Measurements from ENCODE around the gene PTGFRN. TPM values are rescaled to one million over a fixed set of nuclear protein-coding genes. Genes with fewer than 3 reads are reported as not detected.

Gene PTGFRN
- total RNA-seq, 1 experiment from 2014 or later: 60.6 TPM

DNA sequence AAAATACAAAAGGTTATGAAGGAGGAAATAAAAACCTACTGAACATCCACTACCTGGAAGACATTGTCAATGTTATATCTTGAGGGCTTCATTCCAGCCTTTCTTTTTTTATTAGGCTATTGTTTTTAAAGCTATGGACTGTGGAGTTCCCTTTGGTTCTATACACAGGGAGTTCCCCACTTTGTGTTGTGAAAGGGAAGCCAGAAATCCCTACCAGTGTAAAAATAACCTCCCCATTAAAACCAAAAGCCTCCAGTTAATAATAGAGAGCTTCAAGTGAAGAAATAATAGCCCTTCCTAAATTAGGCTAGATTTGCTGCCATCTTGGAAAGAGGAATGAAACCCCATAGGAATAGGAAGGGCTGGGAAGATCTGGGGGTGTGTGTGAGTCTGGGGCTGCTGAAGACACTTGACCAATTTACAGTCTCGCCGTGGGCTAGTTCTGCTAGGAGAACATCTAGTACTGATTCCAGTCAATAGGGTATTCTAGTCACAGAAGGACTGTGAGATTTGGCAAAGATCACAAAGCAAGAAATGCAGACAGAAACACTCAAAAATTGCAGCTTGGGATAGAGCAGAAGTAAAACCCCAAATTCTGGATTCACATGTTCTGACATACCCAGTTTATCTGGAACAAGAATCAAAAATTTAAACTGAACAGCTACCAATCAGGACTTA, 32.4 kb upstream of the PTGFRN start:
- Histone ChIP-seq H3K36me3 (ENCODE audit: control insufficient read depth in 1 of 2, insufficient read depth in 2 of 2, low read length in 2 of 2) (no peaks in the 10 kb centered on the region), H3K9ac (ENCODE audit: low read length) (no peak overlapping the region), H3K4me3 (replicated peaks in 1 of 2; ENCODE audit: low read depth in 1 of 2, low read length in 2 of 2) (no peak overlapping the region), H3K27ac (ENCODE audit: low read depth, low read length) (no peak overlapping the region), H3K9me3 (ENCODE audit: control insufficient read depth in 1 of 2, insufficient read depth in 1 of 2, low read depth in 1 of 2, low read length in 2 of 2) (no peaks in the 10 kb centered on the region), H3K27me3 (ENCODE audit: insufficient read depth, low read length) (no peaks in the 10 kb centered on the region), H3K79me2 (ENCODE audit: insufficient read depth, low read length) (no peaks in the 10 kb centered on the region), H3K4me1 (ENCODE audit: control insufficient read depth in 1 of 2, insufficient read depth in 2 of 2, low read length in 2 of 2) (peaks cover 19 to 23% of the 10 kb centered on the region in 2 experiments), H2AFZ (ENCODE audit: low read depth, low read length, poor library complexity, severe bottlenecking) (no peak overlapping the region), H3K9me2 (ENCODE audit: insufficient read depth) (no peaks in the 10 kb centered on the region), H4K20me1 (ENCODE audit: insufficient read depth) (no peaks in the 10 kb centered on the region), H3K4me2 (ENCODE audit: low read length) (no peak overlapping the region)
- intact Hi-C loops (cut with micrococcal nuclease): no loop called here
- no TSS peak for BruUV-seq (replicated peaks)
- DNase-seq (ENCODE audit: low read depth, low spot score) (no peak), ATAC-seq (no peak)
- TF ChIP-seq SIN3A (IDR thresholded peaks at IDR 0.05; ENCODE audit: low read depth) (no peak), ZFX (IDR thresholded peaks at IDR 0.05) (no peak), SP1 (IDR thresholded peaks at IDR 0.05; ENCODE audit: low read depth) (no peak), EZH2phosphoT487 (IDR thresholded peaks at IDR 0.05; ENCODE audit: borderline replicate concordance) (no peak), REST (IDR thresholded peaks at IDR 0.05; ENCODE audit: low read depth) (no peak), EZH2 (IDR thresholded peaks at IDR 0.05) (no peak), TCF7L2 (IDR thresholded peaks at IDR 0.05; ENCODE audit: borderline replicate concordance, extremely low read depth, insufficient read depth, insufficient read length) (no peak), RAD21 (IDR thresholded peaks at IDR 0.05; ENCODE audit: low read depth) (no peak), POLR2A (IDR thresholded peaks at IDR 0.05; ENCODE audit: borderline replicate concordance, extremely low read depth, insufficient read depth, insufficient read length) (no peak), ZNF274 (IDR thresholded peaks at IDR 0.05; ENCODE audit: low read depth, low read length) (no peak), FOSL1 (IDR thresholded peaks at IDR 0.05; ENCODE audit: low read depth) (no peak), ELF1 (IDR thresholded peaks at IDR 0.05; ENCODE audit: borderline replicate concordance, low read depth) (no peak), EGR1 (IDR thresholded peaks at IDR 0.05; ENCODE audit: low read depth) (no peak), CBX3 (IDR thresholded peaks at IDR 0.05; ENCODE audit: low read depth) (no peak), YY1 (IDR thresholded peaks at IDR 0.05; ENCODE audit: extremely low read depth, insufficient replicate concordance, low read depth, low read length) (no peak)
- TF ChIP-seq, protein P1, sequence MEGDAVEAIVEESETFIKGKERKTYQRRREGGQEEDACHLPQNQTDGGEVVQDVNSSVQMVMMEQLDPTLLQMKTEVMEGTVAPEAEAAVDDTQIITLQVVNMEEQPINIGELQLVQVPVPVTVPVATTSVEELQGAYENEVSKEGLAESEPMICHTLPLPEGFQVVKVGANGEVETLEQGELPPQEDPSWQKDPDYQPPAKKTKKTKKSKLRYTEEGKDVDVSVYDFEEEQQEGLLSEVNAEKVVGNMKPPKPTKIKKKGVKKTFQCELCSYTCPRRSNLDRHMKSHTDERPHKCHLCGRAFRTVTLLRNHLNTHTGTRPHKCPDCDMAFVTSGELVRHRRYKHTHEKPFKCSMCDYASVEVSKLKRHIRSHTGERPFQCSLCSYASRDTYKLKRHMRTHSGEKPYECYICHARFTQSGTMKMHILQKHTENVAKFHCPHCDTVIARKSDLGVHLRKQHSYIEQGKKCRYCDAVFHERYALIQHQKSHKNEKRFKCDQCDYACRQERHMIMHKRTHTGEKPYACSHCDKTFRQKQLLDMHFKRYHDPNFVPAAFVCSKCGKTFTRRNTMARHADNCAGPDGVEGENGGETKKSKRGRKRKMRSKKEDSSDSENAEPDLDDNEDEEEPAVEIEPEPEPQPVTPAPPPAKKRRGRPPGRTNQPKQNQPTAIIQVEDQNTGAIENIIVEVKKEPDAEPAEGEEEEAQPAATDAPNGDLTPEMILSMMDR (IDR thresholded peaks at IDR 0.05 in 2 of 3, conservative IDR thresholded peaks at IDR 0.05 in 1 of 3; ENCODE audit: borderline replicate concordance in 1 of 3, insufficient read depth in 1 of 3, low read depth in 2 of 3, low read length in 2 of 3): no peak
- TF ChIP-seq, protein P2, sequence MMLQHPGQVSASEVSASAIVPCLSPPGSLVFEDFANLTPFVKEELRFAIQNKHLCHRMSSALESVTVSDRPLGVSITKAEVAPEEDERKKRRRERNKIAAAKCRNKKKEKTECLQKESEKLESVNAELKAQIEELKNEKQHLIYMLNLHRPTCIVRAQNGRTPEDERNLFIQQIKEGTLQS (IDR thresholded peaks at IDR 0.05): no peak
- POLR2A ChIA-PET: interaction anchor here (0.7 to 1.0 kb wide), 2 partner anchors 12 to 183 kb away, joined by 3 read pairs; partner anchors contain the start of gene TTF2
- CTCF ChIA-PET: no interaction called here
- RAD21 ChIA-PET (ENCODE audit: low non-redundant PET in 1 of 2, low total read pairs in 2 of 2, uncharacterized antibody in 2 of 2, unreplicated experiment in 2 of 2): no interaction called here

Data from HCT116 (cell line).